Measurements from ENCODE around the gene MTMR8. TPM values are rescaled to one million over a fixed set of nuclear protein-coding genes. Genes with fewer than 3 reads are reported as not detected.

Gene MTMR8
- total RNA-seq, 1 donor from 2014 or later, result 0.12 TPM

Other genes with a start within 250 kb of the MTMR8 start
- 1.6 and 1.9 TPM in 2 replicates for gene AMER1, start 189.7 kb downstream of the MTMR8 start, total RNA-seq
- 0.07 TPM in 1 of 2 replicates, not detected in the other for gene ASB12, start 164.8 kb downstream of the MTMR8 start, total RNA-seq

Data from epithelial cell of proximal tubule (primary cell).